Endothelial cell of hepatic sinusoid (primary cell): ENCODE measurements around the gene ICAM5.

Experiments used
- in situ Hi-C: cut with HindIII; loops from 2 replicates; pipeline ENCODE4 v1.10.0; 2017; ENCODE audit warnings: low sequenced_read_pairs

The ICAM5 gene

GRCh38 chr19:10317045-10317856 is 27.5 kb downstream of the ICAM5 start:
- in situ Hi-C loops: no loop called here

GRCh38 chr19:10317857-10318462 is 28.2 kb downstream of the ICAM5 start:
- in situ Hi-C loops: no loop called here

GRCh38 chr19:10318807-10319682 is 29.3 kb downstream of the ICAM5 start:
- in situ Hi-C loops: no loop called here

GRCh38 chr19:10320602-10321416 is 31.1 kb downstream of the ICAM5 start:
- in situ Hi-C loops: no loop called here

GRCh38 chr19:10321417-10321797 is 31.7 kb downstream of the ICAM5 start:
- in situ Hi-C loops: no loop called here

GRCh38 chr19:10321874-10322835 is 32.4 kb downstream of the ICAM5 start:
- in situ Hi-C loops: no loop called here

GRCh38 chr19:10325732-10326131 is 36.0 kb downstream of the ICAM5 start:
- in situ Hi-C loops: no loop called here

GRCh38 chr19:10327793-10328192 is 38.0 kb downstream of the ICAM5 start:
- in situ Hi-C loops: no loop called here

GRCh38 chr19:10328558-10329429 is 39.0 kb downstream of the ICAM5 start:
- in situ Hi-C loops: no loop called here

GRCh38 chr19:10329555-10329954 is 39.8 kb downstream of the ICAM5 start:
- in situ Hi-C loops: no loop called here

- in situ Hi-C loops: no loop called here
Observed at GRCh38 chr19:10332158-10332964, 42.6 kb downstream of the ICAM5 start.

GRCh38 chr19:10332965-10333757 is 43.4 kb downstream of the ICAM5 start, which contains the start of gene RAVER1:
Gene RAVER1 (minus strand): TSS chr19:10333529. CDS start chr19:10333507, 22 bp downstream.
- in situ Hi-C loops: no loop called here

- in situ Hi-C loops: no loop called here
Observed at GRCh38 chr19:10333758-10334587, 44.2 kb downstream of the ICAM5 start.

GRCh38 chr19:10334588-10335351 is 45.0 kb downstream of the ICAM5 start:
- in situ Hi-C loops: no loop called here

- in situ Hi-C loops: no loop called here
Observed at GRCh38 chr19:10335352-10335985, 45.7 kb downstream of the ICAM5 start.
